Neural progenitor cell (in vitro differentiated cells): ENCODE results near the gene RELA.

ENCODE experiments used
- CTCF ChIP-seq: fragments of 200-600 bp; sonication (generic); IDR thresholded peaks from 2 replicates; pipeline ENCODE4 v1.5.1; 2017; ENCODE audit warnings: antibody characterized with exemption, mild to moderate bottlenecking
- EZH2phosphoT487 ChIP-seq: fragments of 200-600 bp; sonication (generic); IDR thresholded peaks from 2 replicates; pipeline ENCODE4 v1.6.1; 2017; ENCODE audit warnings: antibody characterized with exemption

GRCh38 chr11:65646958-65647701, 15.6 kb downstream of the RELA start:
- TF ChIP-seq EZH2phosphoT487 (peak; percentile 7), CTCF (no peak)
